Naive B cell (primary cell): ENCODE data around the gene ADAM22. TPM values are rescaled to one million over a fixed set of nuclear protein-coding genes. Genes with fewer than 3 reads are reported as not detected.

Experiments
- ATAC-seq, 2 donors: fragments of 150-1000 bp; cut with Tn5 transposase; 2 replicates each; pipeline ENCODE4 v1.10.0; 2021; ENCODE audit warnings: low read depth in 2 of 2, mild to moderate bottlenecking in 2 of 2, moderate library complexity in 2 of 2
- DNase-seq: peaks from one replicate; pipeline ENCODE4 v3.0.0; 2022
- H3K27ac Mint-ChIP-seq, 6 donors: one replicate each; pipeline ENCODE4 v1.8.0; 2020 to 2022; ENCODE audit warnings: mild to moderate bottlenecking in 6 of 6, mixed read lengths in 6 of 6, moderate library complexity in 5 of 6, inconsistent platforms in 2 of 6
- H3K27me3 Mint-ChIP-seq, 3 donors: one replicate each; pipeline ENCODE4 v1.8.0; 2021 to 2022; ENCODE audit warnings: mixed read lengths in 3 of 3, mild to moderate bottlenecking in 1 of 3
- H3K36me3 Mint-ChIP-seq, 2 donors: one replicate each; pipeline ENCODE4 v1.8.0; 2020 to 2022; ENCODE audit warnings: mixed read lengths in 2 of 2, inconsistent platforms in 1 of 2, mild to moderate bottlenecking in 1 of 2
- H3K4me1 Mint-ChIP-seq, 3 donors: one replicate each; pipeline ENCODE4 v1.8.0; 2020 to 2022; ENCODE audit warnings: mixed read lengths in 3 of 3, inconsistent platforms in 1 of 3, mild to moderate bottlenecking in 1 of 3, moderate library complexity in 1 of 3
- H3K4me3 Mint-ChIP-seq, 8 donors: one replicate each; pipeline ENCODE4 v1.8.0; 2020 to 2022; ENCODE audit warnings: mild to moderate bottlenecking in 8 of 8, mixed read lengths in 8 of 8, moderate library complexity in 8 of 8, inconsistent platforms in 2 of 8
- H3K9me3 Mint-ChIP-seq, 7 donors: one replicate each; pipeline ENCODE4 v1.8.0; 2020 to 2022; ENCODE audit warnings: mixed read lengths in 7 of 7, mild to moderate bottlenecking in 5 of 7, inconsistent platforms in 2 of 7, moderate library complexity in 1 of 7
- polyA plus RNA-seq, 6 donors: library from polyadenylated mRNA; unstranded; fragments of 300-500 nt; fragmentation: Illumina TruSeq; gene quantifications; one replicate each; pipeline ENCODE4 v1.2.3, GENCODE V29; 2021; ENCODE audit warnings: low read depth in 6 of 6

ADAM22 gene
- polyA plus RNA-seq, 6 donors from 2014 or later = 0.05 to 1.6 (median 0.29) TPM; not detected in 1

GRCh38 chr7:88230646-88231045, 296.6 kb downstream of the ADAM22 start:
- DNase-seq = no peak
- peaks cover 0 to 17% (median 8%) of the 10 kb centered on the region in 7 donors for H3K9me3 Mint-ChIP-seq
- H3K27ac Mint-ChIP-seq = no peak overlapping the region
- H3K4me3 Mint-ChIP-seq = no peak overlapping the region
- peaks cover 8 to 10% of the 10 kb centered on the region in 2 donors for H3K36me3 Mint-ChIP-seq
- peaks cover 23 to 44% (median 42%) of the 10 kb centered on the region in 3 donors for H3K27me3 Mint-ChIP-seq
- ATAC-seq = no peak
- no peaks in the 10 kb centered on the region for H3K4me1 Mint-ChIP-seq

- Mint-ChIP-seq H3K27ac (no peak overlapping the region), H3K4me3 (no peak overlapping the region), H3K27me3 (peaks cover 25 to 49% (median 43%) of the 10 kb centered on the region in 3 donors), H3K9me3 (peaks cover 0 to 9% (median 2%) of the 10 kb centered on the region in 7 donors), H3K36me3 (peaks cover under 1 to 2% of the 10 kb centered on the region in 2 donors), H3K4me1 (no peaks in the 10 kb centered on the region)
- ATAC-seq = no peak
- no peak for DNase-seq
Measured at GRCh38 chr7:88233828-88234227, 299.8 kb downstream of the ADAM22 start.

DNA sequence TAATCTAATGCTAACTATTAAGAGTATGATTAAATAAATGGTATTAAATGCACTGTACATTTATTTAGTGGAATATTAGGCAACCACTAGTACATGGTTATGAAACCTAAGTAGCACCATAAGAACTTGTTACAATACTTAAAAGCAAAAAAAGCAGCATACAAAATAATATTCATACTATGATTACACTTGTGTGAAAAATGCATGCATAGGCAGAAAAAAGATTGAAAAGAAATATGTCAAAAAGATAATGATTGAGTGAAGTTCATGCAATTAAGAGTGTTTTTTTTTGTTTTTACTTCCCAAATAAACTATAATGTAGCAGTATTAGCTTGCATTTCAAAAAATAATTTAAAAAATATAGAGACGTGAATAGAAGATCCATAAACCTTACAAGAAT, 305.8 kb downstream of the ADAM22 start:
- Mint-ChIP-seq H3K4me1 (no peaks in the 10 kb centered on the region), H3K4me3 (no peak overlapping the region), H3K36me3 (no peaks in the 10 kb centered on the region), H3K27ac (no peak overlapping the region), H3K27me3 (peaks cover 9 to 18% (median 14%) of the 10 kb centered on the region in 3 donors), H3K9me3 (no peaks in the 10 kb centered on the region)
- no peak for ATAC-seq
- DNase-seq = no peak

GRCh38 chr7:88243345-88243909, 309.4 kb downstream of the ADAM22 start:
- no peak for ATAC-seq
- Mint-ChIP-seq H3K27ac (no peak overlapping the region), H3K9me3 (no peaks in the 10 kb centered on the region), H3K4me3 (no peak overlapping the region), H3K4me1 (no peaks in the 10 kb centered on the region), H3K36me3 (no peaks in the 10 kb centered on the region), H3K27me3 (peaks cover 5 to 9% (median 8%) of the 10 kb centered on the region in 3 donors)
- no peak for DNase-seq

GRCh38 chr7:88244258-88244657, 310.2 kb downstream of the ADAM22 start:
- Mint-ChIP-seq H3K27me3 (peaks cover 6 to 9% (median 8%) of the 10 kb centered on the region in 3 donors), H3K4me3 (no peak overlapping the region), H3K4me1 (no peaks in the 10 kb centered on the region), H3K36me3 (no peaks in the 10 kb centered on the region), H3K9me3 (no peaks in the 10 kb centered on the region), H3K27ac (peak overlapping the region in 1 of 6 donors; percentile 28)
- DNase-seq (no peak), ATAC-seq (no peak)

Other genes with a start within 250 kb of the ADAM22 start
- 10 to 100 TPM in 4 of 6 donors, 1 to 10 TPM in 1, under 1 TPM in 1; 0.50 to 16.7 (median 10.9) TPM for gene SLC25A40, start 57.9 kb upstream of the ADAM22 start, polyA plus RNA-seq
- 10 to 100 TPM; 23.7 to 41.7 (median 37.1) TPM for gene DBF4, start 57.8 kb upstream of the ADAM22 start, polyA plus RNA-seq